NCI-H1694 treated with DMSO at 0.1 percent for 48 hours (cell line): ENCODE results near the gene RHBDD2.

ENCODE experiments used
- DNase-seq: peaks from one replicate; lab custom pipeline; 2025; lab: John Stamatoyannopoulos, UW

Gene RHBDD2

GRCh38 chr7:75920431-75921161 is 41.8 kb downstream of the RHBDD2 start:
- no peak for DNase-seq

GRCh38 chr7:75921479-75921878 is 42.6 kb downstream of the RHBDD2 start:
- DNase-seq = no peak

- no peak for DNase-seq
These were observed 44.3 kb downstream of the RHBDD2 start for GRCh38 chr7:75922966-75923603.

- no peak for DNase-seq
These were observed 45.4 kb downstream of the RHBDD2 start for GRCh38 chr7:75924256-75924655.

GRCh38 chr7:75924889-75925288 is 46.1 kb downstream of the RHBDD2 start:
- no peak for DNase-seq

DNA sequence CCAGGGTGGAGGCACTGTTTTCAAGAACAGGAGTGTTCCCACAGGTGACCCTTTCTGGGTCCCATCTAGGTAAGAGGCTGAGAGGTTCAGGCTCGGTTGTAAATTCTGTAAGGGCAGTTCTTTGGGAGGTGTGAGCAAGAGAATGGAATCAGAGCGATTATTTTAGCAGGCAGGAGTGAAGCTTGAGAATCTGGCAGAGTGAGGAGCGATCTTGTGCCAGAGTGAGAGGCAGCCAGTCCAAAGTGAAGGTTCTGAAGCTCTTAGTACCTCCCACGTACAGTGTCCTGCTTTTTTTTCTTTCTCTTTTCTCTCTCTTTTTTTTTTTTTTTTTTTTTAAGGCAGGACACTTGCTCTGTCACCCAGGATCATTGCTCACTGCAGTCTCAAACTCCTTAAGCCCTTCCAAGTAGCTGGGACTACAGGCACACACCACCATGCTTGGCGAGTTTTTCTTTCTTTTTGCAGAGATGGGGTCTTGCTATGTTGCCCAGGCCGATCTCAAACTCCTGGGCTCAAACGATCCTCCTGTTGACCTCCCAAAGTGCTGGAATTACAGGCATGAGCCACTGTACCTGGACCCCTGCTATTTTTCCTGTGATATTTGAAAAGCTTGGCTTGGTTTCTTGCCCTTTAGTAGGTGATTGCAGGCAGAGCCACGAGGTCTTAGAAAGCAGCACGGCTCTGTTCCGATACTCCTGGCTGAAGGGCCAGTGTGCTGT is 47.0 kb downstream of the RHBDD2 start:
- DNase-seq = no peak

DNA sequence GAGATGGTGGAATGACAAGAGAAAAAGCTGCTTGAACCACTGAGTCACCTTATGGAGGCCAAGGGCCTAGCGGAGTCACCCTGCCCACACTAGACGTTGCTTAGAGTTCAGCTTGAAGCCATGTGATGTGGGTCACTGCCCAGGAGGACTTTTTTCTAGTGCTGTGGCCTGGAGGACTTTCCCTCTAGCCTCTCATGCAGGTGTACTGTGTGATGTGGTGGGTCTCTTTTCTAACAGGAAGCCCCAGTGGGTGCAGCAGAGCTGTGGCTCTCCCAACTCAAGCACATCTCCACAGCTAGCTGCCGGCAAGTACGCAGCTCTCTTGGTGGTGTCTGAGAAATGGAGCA is 49.7 kb downstream of the RHBDD2 start:
- no peak for DNase-seq

DNA sequence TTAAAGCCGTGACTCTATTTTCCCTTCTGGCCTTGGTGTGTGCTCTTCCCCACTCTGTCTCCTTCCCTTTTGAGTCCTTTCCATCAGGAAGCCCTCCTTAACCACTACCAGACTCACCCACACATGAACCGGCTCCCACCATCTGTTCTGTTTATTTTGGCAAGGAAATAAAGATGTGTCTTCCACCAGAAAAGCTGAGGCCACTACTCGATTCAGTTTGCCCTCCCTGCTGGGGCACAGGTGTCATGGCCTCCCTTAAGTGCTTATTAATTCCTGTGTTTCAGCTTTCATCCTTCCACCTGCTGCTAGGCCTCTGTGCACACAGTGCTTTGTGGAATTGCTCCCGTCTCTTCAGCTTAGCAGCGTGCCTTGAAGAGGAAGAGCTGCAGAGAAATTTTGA is 52.8 kb downstream of the RHBDD2 start:
- peak; percentile 83 for DNase-seq

DNA sequence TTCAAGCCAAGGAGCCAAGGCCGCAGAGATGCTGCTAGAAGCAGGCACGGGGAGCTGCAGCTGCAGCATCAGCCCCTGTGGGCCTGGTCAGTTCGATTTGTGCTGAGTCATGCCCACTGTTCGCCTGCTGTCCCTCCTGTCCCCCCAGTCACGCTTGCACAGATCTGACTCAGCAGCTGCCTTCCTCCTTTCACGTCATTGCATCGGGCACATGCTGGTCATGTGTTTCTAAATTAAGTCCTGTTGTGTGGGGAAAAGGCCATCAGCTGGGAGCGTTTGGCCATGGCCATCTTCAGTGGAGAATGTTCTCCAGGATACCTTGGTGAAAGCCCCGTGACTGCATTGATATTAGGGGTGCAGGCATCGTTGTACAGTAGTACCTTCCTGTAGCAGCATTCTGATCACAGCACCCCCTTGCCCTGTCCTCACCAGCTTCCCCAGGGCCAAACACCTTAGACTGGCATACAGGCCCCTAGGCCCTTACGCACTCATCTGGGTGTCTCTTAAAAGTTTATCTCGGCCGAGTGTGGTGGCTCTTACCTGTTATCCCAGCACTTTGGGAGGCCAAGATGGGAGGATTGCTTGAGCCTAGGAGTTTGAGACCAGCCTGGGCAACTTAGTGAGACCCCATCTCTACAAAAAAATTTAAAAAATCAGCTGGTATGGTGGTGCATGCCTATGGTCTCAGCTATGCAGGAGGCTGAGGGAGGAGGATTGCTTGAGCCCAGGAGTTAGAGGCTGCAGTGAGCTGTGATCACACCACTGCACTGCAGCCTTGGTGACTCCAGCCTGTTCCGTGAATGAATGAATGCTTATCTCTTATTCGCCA is 59.3 kb downstream of the RHBDD2 start:
- DNase-seq = no peak
